IPS-18c (cell line): ENCODE data around the gene HS6ST2.

Experiments used
- H3K4me3 ChIP-seq: 2 replicates; pipeline ENCODE4 v1.7.0; 2013; ENCODE audit warnings: low read depth, mild to moderate bottlenecking, low read length, moderate library complexity; ENCODE audit not compliant: insufficient read depth
- H3K9me3 ChIP-seq: one replicate; pipeline ENCODE4 v1.6.1; 2013; ENCODE audit warnings: mild to moderate bottlenecking, low read length, moderate library complexity; ENCODE audit not compliant: control insufficient read depth, insufficient read depth

HS6ST2 gene

GRCh38 chrX:132740316-132741123 is 217.9 kb downstream of the HS6ST2 start:
- no peak overlapping the region for H3K4me3 ChIP-seq
- peaks cover 11% of the 10 kb centered on the region for H3K9me3 ChIP-seq

- Histone ChIP-seq H3K4me3 (no peak overlapping the region), H3K9me3 (peaks cover 11% of the 10 kb centered on the region)
Measured at GRCh38 chrX:132738951-132739350, 219.5 kb downstream of the HS6ST2 start.

- Histone ChIP-seq H3K9me3 (peaks cover 5% of the 10 kb centered on the region), H3K4me3 (no peak overlapping the region)
Measured at GRCh38 chrX:132737743-132738142, 220.7 kb downstream of the HS6ST2 start.

GRCh38 chrX:132732236-132732635 is 226.2 kb downstream of the HS6ST2 start:
- Histone ChIP-seq H3K4me3 (no peak overlapping the region), H3K9me3 (peaks cover 3% of the 10 kb centered on the region)

GRCh38 chrX:132730726-132731125 is 227.7 kb downstream of the HS6ST2 start:
- no peak overlapping the region for H3K4me3 ChIP-seq
- peaks cover 6% of the 10 kb centered on the region for H3K9me3 ChIP-seq

GRCh38 chrX:132730266-132730665 is 228.2 kb downstream of the HS6ST2 start:
- peaks cover 6% of the 10 kb centered on the region for H3K9me3 ChIP-seq
- no peak overlapping the region for H3K4me3 ChIP-seq

- H3K9me3 ChIP-seq: peaks cover 6% of the 10 kb centered on the region
Measured at GRCh38 chrX:132728296-132728695, 230.1 kb downstream of the HS6ST2 start.

GRCh38 chrX:132718431-132718958 is 239.9 kb downstream of the HS6ST2 start:
- Histone ChIP-seq H3K4me3 (no peak overlapping the region), H3K9me3 (peaks cover 7% of the 10 kb centered on the region)

More at GRCh38 chrX:132728296-132728695, 230.1 kb downstream of the HS6ST2 start:
- no peak overlapping the region for H3K4me3 ChIP-seq

- Histone ChIP-seq H3K4me3 (no peak overlapping the region), H3K9me3 (peaks cover 7% of the 10 kb centered on the region)
Measured at GRCh38 chrX:132716006-132716405, 242.4 kb downstream of the HS6ST2 start.

GRCh38 chrX:132714913-132715312 is 243.5 kb downstream of the HS6ST2 start:
- Histone ChIP-seq H3K9me3 (peaks cover 4% of the 10 kb centered on the region), H3K4me3 (no peak overlapping the region)

GRCh38 chrX:132712350-132712749 is 246.1 kb downstream of the HS6ST2 start:
- Histone ChIP-seq H3K9me3 (peaks cover under 1% of the 10 kb centered on the region), H3K4me3 (no peak overlapping the region)

GRCh38 chrX:132710656-132711155 is 247.7 kb downstream of the HS6ST2 start:
- no peak overlapping the region for H3K4me3 ChIP-seq
- no peaks in the 10 kb centered on the region for H3K9me3 ChIP-seq

GRCh38 chrX:132708529-132708928 is 249.9 kb downstream of the HS6ST2 start:
- Histone ChIP-seq H3K9me3 (no peaks in the 10 kb centered on the region), H3K4me3 (no peak overlapping the region)

GRCh38 chrX:132704769-132705168 is 253.7 kb downstream of the HS6ST2 start:
- Histone ChIP-seq H3K9me3 (no peaks in the 10 kb centered on the region), H3K4me3 (no peak overlapping the region)

- peaks cover 5% of the 10 kb centered on the region for H3K9me3 ChIP-seq
Measured at GRCh38 chrX:132694382-132694781, 264.0 kb downstream of the HS6ST2 start.

GRCh38 chrX:132692526-132692925 is 265.9 kb downstream of the HS6ST2 start:
- Histone ChIP-seq H3K9me3 (peaks cover 5% of the 10 kb centered on the region), H3K4me3 (no peak overlapping the region)

More at GRCh38 chrX:132694382-132694781, 264.0 kb downstream of the HS6ST2 start:
- no peak overlapping the region for H3K4me3 ChIP-seq

GRCh38 chrX:132692066-132692465 is 266.4 kb downstream of the HS6ST2 start:
- no peak overlapping the region for H3K4me3 ChIP-seq
- H3K9me3 ChIP-seq: peaks cover 5% of the 10 kb centered on the region
